Panc1 (cell line): ENCODE data around the gene ENOX2. TPM values are rescaled to one million over a fixed set of nuclear protein-coding genes. Genes with fewer than 3 reads are reported as not detected.

Experiments used
- ATAC-seq: fragments of 200-7000 bp; cut with Tn5 transposase; 2 replicates; pipeline ENCODE4 v1.9.1; 2020; ENCODE audit warnings: mild to moderate bottlenecking, moderate library complexity
- BruUV-seq: library from RNA; stranded (reverse); fragments of 400-500 nt; replicated peaks from 2 replicates; lab custom pipeline; 2021; lab: Mats Ljungman, UMichigan
- CTCF ChIA-PET: fragments of 300-600 bp; sonication (Branson Sonifier 250); formaldehyde crosslinking; loops from one replicate; lab custom pipeline; 2022; ENCODE audit warnings: antibody characterized with exemption; lab: Charles Lee
- POLR2A ChIA-PET: fragments of 300-600 bp; sonication (Branson Sonifier 250); formaldehyde crosslinking; loops from one replicate; lab custom pipeline; 2022; ENCODE audit warnings: antibody characterized with exemption; lab: Charles Lee
- DNase-seq: peaks from one replicate; pipeline ENCODE4 v3.0.0-alpha.2; 2010; ENCODE audit warnings: low read depth, low spot score
- H3K27ac ChIP-seq: 2 replicates; pipeline ENCODE4 v1.5.1; 2011; ENCODE audit warnings: mild to moderate bottlenecking, low read length, inconsistent platforms
- H3K27me3 ChIP-seq: fragments of 200-500 bp; sonication (Bioruptor generic); 2 replicates; pipeline ENCODE4 v1.6.0; 2014; ENCODE audit warnings: low read length, inconsistent platforms; ENCODE audit not compliant: control insufficient read depth, insufficient read depth
- H3K36me3 ChIP-seq: fragments of 200-500 bp; sonication (Bioruptor generic); 2 replicates; pipeline ENCODE4 v1.5.1; 2014; ENCODE audit warnings: inconsistent platforms, mild to moderate bottlenecking, low read length, moderate library complexity; ENCODE audit not compliant: control insufficient read depth, insufficient read depth
- H3K4me1 ChIP-seq: 2 replicates; pipeline ENCODE4 v1.5.1; 2011; ENCODE audit warnings: inconsistent platforms, mild to moderate bottlenecking, low read length, moderate library complexity; ENCODE audit not compliant: control insufficient read depth, insufficient read depth
- H3K4me3 ChIP-seq, 2 experiments: 2 replicates each; pipeline ENCODE4 v1.5.1; 2011 to 2012; ENCODE audit warnings: low read depth in 2 of 2, low read length in 2 of 2, mild to moderate bottlenecking in 2 of 2, inconsistent platforms in 1 of 2, moderate library complexity in 1 of 2
- H3K9me3 ChIP-seq: fragments of 200-500 bp; sonication (Bioruptor generic); 2 replicates; pipeline ENCODE4 v1.5.1; 2014; ENCODE audit warnings: low read depth, mild to moderate bottlenecking, inconsistent platforms, low read length, moderate library complexity; ENCODE audit not compliant: control insufficient read depth, insufficient read depth
- CTCF ChIP-seq: fragments of 450-650 bp; IDR thresholded peaks from 2 replicates; pipeline ENCODE4 v1.5.1; 2017; ENCODE audit warnings: mild to moderate bottlenecking
- POLR2AphosphoS5 ChIP-seq: IDR thresholded peaks from 2 replicates; pipeline ENCODE4 v1.6.1; 2012; ENCODE audit warnings: mild to moderate bottlenecking, low read depth, low read length, moderate library complexity
- REST ChIP-seq, 2 experiments: IDR thresholded peaks; 2 replicates each; pipeline ENCODE4 v1.6.1; 2011 to 2012; ENCODE audit warnings: low read depth in 2 of 2, control low read depth in 1 of 2, low read length in 1 of 2, mild to moderate bottlenecking in 1 of 2, moderate library complexity in 1 of 2; ENCODE audit not compliant: insufficient read depth in 1 of 2
- SIN3A ChIP-seq: IDR thresholded peaks from 2 replicates; pipeline ENCODE4 v1.6.1; 2012; ENCODE audit warnings: low read depth, mild to moderate bottlenecking, low read length, moderate library complexity, borderline replicate concordance; ENCODE audit not compliant: insufficient read depth
- TCF7L2 ChIP-seq: IDR thresholded peaks from 2 replicates; pipeline ENCODE4 v1.6.1; 2011; ENCODE audit warnings: mild to moderate bottlenecking, low read depth, low read length, inconsistent platforms
- in situ Hi-C: cut with HindIII; loops from 2 replicates; pipeline ENCODE4 v1.10.0; 2016; ENCODE audit warnings: low sequenced_read_pairs, low pct_unique_long_range_greater_than_20kb
- intact Hi-C: fragments of 100-400 bp; cut with micrococcal nuclease; formaldehyde crosslinking; loops from one replicate; pipeline ENCODE4 v1.10.0; 2022; ENCODE audit not compliant: unreplicated experiment
- total RNA-seq: library from RNA; stranded (reverse); gene quantifications from one replicate; pipeline ENCODE4 v1.2.1, GENCODE V29; 2021; ENCODE audit not compliant: unreplicated experiment

ENOX2 gene
- total RNA-seq, 1 experiment from 2014 or later, result 12.4 TPM

GRCh38 chrX:130885508-130885907 lies 17.5 kb downstream of the ENOX2 start:
- in situ Hi-C loops, result no loop called here
- no peak overlapping the region for H3K4me3 ChIP-seq
- CTCF ChIA-PET, result no interaction called here
- no TSS peak for BruUV-seq
- no peaks in the 10 kb centered on the region for H3K36me3 ChIP-seq
- POLR2A ChIA-PET, result no interaction called here
- H3K27ac ChIP-seq, result no peak overlapping the region
- no peaks in the 10 kb centered on the region for H3K4me1 ChIP-seq
- TF ChIP-seq REST (IDR thresholded peaks at IDR 0.05; ENCODE audit: insufficient read depth in 1 of 2, low read depth in 2 of 2, low read length in 1 of 2) (no peak), SIN3A (no peak), TCF7L2 (no peak), CTCF (no peak), POLR2AphosphoS5 (no peak)
- intact Hi-C loops, result no loop called here
- H3K9me3 ChIP-seq, result no peaks in the 10 kb centered on the region
- ATAC-seq (no peak), DNase-seq (no peak)
- no peaks in the 10 kb centered on the region for H3K27me3 ChIP-seq

DNA sequence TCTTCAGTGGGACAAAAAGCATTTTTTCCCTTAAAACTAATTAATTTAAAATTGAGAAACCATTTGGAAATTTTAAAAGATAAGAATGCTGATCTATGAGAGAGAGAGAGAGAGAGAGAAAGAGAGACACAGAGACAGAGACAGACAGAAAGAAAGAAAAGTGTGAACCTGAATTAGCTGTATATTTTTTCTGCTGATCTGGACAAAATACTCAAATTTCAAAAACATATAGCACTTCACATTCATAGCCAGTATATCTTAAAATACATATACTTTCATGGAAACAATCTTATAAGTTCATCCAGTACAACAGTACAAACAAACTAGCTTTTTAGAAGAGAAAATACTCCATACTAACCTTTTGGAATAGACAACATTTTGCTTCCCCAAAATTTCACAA lies 18.4 kb downstream of the ENOX2 start:
- BruUV-seq, result no TSS peak
- Histone ChIP-seq H3K4me1 (no peaks in the 10 kb centered on the region), H3K4me3 (no peak overlapping the region), H3K36me3 (no peaks in the 10 kb centered on the region), H3K27me3 (no peaks in the 10 kb centered on the region), H3K9me3 (no peaks in the 10 kb centered on the region), H3K27ac (no peak overlapping the region)
- in situ Hi-C loops (no loop called here), intact Hi-C loops (no loop called here)
- ChIA-PET CTCF (no interaction called here), POLR2A (no interaction called here)
- DNase-seq (no peak), ATAC-seq (no peak)
- TF ChIP-seq POLR2AphosphoS5 (no peak), REST (IDR thresholded peaks at IDR 0.05; ENCODE audit: insufficient read depth in 1 of 2, low read depth in 2 of 2, low read length in 1 of 2) (no peak), TCF7L2 (no peak), SIN3A (no peak), CTCF (no peak)
